ENCODE measurements around the gene ATRIP.

ATRIP gene

DNA sequence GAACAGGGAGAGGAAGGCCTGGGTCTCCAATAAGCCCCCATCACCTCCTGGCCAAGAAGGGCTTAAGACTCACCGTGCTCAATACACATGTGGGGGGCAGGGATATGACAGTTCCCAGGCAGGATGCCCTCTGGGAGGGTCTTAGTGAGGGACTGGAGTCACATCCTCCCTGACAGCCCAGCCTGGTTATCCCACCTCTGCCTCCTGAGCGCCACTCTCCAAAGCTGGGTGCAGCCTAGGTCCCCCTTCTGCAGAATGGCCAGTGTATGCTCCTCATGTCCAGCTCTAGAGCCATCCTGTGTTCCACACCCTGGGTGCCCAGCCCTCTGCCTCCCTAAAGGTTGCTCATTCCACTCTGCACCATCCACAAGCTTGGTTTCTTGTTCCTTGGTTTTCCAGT is 58.6 kb downstream of the ATRIP start:
- no peak for DNase-seq

DNA sequence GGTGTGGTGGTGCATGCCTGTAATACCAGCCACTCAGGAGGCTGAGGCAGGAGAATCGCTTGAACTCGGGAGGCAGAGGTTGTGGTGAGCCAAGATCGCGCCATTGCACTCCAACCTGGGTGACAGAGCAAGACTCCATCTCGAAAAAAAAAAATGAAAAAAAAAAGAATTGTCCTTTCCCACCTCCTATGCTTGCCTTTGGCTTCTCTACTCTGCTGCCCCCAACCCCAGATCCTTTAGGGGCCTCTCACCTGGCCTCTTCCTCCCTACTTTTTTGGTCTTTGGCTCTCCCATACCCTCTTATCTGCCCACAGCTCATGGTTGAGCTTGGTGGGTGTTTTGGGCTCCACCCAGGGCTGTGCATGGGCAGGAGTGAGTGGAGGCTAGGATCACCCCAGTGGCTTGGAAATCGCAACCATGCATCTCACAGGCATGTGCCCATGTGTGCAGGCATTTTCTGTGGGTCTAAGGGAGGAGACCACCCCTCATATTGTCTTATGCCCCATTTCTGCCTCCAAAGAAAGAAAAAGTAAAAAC is 59.5 kb downstream of the ATRIP start:
- no peak for DNase-seq

DNA sequence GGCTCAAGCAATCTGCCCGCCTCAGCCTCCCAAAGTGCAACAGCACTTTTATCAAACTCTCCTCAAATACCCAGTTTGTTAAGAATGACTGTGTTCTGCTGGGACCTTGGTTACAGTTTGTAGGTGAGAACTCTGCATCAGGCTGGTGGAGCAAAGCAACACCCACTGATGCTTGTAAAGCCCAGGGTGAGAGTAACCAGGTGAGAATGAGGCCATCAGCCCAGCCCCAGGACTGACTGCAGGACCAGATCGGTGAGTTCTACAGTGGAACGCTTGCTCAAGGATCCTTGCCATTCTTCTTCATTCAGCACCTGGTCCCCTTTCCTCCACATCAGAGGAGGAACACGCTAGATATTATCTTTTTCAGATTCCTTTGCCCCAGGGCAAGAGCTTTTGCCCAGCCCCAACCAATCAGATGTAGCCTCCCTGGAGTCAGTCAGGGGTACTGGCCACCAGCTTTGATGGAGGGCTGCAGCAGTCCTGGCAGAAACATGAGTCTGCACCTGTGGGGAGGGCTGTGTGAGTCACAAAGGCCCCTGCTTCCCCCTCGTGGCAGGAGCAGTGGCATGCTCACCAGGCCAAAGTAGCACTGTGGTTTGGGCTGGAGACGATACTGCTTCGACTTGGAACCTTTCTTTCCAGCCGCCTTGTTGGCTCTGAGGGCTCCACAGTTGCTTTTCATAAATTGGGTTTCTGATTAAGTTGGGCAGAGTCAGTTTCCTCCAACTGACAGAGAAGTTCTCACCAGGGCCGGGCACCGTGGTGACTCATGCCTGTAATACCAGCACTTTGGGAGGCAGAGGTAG is 60.9 kb downstream of the ATRIP start:
- peak; percentile 42 to 87 (median 59) for DNase-seq

DNA sequence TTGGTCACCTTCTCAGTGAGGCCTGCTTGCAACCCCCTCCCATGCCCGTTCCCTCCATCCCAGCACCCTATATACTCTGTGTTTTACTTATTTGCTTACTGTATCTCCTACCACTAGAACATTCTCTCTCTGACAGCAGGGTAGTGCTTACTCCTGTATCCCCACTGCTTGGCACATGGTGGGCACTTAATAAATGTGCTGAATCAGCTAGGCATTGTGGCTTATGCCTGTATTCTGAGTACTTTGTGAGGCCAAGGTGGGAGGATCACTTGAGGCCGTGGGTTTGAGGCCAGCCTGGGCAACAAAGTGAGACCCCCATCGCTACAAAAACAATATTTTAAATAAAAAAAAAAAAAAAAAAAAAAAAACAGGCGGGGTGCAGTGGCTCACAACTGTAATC is 65.0 kb downstream of the ATRIP start:
- DNase-seq: no peak

DNA sequence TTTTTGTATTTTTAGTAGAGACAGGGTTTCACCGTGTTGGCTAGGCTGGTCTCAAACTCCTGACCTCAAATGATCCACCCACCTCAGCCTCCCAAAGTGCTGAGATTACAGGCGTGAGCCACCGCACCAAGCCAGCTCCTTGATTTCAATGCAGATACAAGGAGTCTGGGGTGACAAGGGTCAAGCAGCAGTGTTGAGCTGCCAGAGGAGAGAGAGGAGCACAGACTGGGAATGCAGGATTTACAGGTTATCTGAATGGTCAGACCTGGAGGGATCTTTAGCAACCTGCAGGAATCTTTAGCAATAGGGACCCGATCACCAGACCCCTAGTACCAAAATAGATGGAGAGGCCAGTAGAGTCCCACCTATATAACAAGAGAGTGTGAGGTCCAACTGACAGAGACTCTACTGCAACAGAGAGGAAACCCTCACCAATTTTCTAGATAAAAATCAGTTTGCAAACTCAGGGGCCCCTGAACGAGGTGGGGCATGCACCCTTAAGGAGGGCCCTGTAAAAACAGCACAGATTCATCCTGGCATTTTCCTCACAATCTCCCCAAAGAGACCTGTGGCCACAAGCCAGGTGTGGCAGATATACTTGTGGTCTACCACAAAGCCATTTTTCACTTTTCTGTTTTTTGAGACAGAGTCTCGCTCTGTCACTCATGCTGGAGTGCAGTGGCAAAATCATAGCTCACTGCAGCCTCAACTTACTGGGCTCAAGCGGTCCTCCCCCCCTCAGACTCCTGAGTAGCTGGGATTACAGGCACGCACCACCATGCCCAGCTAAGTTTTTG is 68.1 kb downstream of the ATRIP start:
- DNase-seq: peak in 2 of 5 experiments; percentile 33 to 96

Measured in T-helper 2 cell (primary cell).